ENCODE measurements around the gene RPUSD4.

Gene RPUSD4

DNA sequence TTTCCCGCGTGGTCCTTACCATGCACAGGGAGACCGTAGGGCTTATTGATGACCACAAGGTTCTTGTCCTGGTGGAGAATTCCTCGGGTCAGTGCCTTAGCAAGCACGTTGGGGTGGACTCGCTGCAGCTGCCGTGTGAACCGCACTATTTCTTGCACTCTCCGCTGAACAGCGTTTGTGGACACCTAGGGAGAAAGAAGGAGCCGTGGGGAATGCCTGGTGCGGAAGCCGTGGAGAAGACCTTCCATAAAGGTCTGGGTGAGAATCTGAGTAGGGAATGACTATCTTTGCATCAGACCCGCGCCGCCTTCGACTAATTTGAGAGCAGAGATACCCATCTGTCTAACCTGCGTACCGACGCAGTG, 597 bp downstream of the RPUSD4 start:
- no peak for TF ChIP-seq ZFX (IDR thresholded peaks at IDR 0.05)
- TF ChIP-seq, protein P1, sequence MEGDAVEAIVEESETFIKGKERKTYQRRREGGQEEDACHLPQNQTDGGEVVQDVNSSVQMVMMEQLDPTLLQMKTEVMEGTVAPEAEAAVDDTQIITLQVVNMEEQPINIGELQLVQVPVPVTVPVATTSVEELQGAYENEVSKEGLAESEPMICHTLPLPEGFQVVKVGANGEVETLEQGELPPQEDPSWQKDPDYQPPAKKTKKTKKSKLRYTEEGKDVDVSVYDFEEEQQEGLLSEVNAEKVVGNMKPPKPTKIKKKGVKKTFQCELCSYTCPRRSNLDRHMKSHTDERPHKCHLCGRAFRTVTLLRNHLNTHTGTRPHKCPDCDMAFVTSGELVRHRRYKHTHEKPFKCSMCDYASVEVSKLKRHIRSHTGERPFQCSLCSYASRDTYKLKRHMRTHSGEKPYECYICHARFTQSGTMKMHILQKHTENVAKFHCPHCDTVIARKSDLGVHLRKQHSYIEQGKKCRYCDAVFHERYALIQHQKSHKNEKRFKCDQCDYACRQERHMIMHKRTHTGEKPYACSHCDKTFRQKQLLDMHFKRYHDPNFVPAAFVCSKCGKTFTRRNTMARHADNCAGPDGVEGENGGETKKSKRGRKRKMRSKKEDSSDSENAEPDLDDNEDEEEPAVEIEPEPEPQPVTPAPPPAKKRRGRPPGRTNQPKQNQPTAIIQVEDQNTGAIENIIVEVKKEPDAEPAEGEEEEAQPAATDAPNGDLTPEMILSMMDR (conservative IDR thresholded peaks at IDR 0.05): no peak

DNA sequence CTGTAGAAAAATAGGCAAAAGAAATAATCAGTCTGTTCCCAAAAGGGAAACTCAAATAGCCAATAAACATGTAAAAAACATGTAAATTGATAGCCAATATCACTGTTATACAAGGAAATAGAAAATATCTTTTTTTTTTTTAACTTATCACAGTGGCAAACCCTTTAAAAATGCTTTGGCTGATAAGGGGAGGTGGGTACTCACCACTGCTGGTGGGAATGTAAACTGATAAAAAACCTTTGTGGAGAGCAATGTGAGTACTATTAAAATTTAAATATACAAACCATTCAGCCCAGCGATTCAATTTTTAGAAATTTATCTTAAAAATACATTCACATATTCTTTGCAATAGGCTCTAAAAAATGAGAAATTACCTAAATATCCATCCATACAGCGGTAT, 3.6 kb downstream of the RPUSD4 start:
- H3K27ac ChIP-seq: no peak overlapping the region
- TF ChIP-seq ZFX (IDR thresholded peaks at IDR 0.05): no peak
- TF ChIP-seq, protein P1 (conservative IDR thresholded peaks at IDR 0.05): no peak

More for the DNA sequence above, 597 bp downstream of the RPUSD4 start:
- H3K27ac ChIP-seq: peak overlapping the region; percentile 71

DNA sequence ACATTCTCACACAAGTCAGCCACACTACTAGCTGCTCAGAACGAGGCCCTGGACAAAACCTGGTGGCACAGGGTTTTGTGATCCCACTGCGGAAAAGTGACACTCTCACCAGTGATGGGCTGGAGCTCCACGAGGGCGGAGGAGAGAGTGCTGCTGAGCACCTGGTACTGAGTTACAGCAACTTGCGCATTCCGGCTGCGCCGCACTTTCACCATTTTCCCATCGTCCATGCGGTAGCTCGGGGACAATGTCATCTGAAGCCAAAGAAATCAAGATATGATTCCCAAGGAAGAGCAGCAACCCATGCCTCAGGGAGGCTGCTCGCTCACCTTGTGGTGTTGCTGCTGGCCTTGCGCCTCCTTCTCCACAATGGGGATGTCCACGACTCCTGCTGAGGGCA, 6.1 kb downstream of the RPUSD4 start:
- no peak overlapping the region for H3K27ac ChIP-seq
- no peak for TF ChIP-seq ZFX (IDR thresholded peaks at IDR 0.05)
- TF ChIP-seq, protein P1 (conservative IDR thresholded peaks at IDR 0.05): no peak

DNA sequence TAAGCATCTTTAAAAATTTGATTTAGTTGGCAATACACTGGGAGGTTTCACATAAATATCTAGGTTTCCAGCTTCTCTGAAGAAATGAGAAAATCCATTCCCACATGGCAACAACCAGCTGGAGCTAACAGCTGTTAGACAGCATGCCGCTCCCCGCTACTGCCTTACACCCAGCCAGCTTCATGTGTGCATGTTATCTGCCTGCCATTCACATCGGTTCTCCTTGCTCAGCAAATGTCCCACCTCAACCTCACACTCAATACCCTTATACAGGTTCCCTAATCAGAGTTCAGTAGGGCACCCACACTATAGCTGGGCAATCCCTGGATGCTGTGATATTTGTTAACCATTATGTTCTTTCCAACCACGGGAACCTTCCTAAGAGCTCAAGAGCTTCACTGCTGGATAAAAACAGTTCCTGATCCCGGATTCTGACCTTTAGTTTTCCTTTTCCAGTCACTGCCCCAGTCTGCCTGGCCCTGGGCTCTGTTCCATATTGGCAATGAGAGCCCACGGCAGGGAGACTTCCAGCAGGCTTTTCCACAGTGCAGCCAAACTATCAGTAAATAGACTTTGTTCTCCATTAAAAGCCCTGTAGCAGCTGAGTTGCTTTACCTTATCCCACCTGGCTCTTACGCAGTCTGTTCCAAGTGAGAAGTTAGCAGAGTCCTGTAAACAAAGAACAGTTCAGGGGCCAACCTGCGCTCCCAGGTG, 8.6 kb downstream of the RPUSD4 start:
- H3K27ac ChIP-seq: no peak overlapping the region
- TF ChIP-seq, protein P1 (conservative IDR thresholded peaks at IDR 0.05): no peak
- TF ChIP-seq ZFX (IDR thresholded peaks at IDR 0.05): no peak

DNA sequence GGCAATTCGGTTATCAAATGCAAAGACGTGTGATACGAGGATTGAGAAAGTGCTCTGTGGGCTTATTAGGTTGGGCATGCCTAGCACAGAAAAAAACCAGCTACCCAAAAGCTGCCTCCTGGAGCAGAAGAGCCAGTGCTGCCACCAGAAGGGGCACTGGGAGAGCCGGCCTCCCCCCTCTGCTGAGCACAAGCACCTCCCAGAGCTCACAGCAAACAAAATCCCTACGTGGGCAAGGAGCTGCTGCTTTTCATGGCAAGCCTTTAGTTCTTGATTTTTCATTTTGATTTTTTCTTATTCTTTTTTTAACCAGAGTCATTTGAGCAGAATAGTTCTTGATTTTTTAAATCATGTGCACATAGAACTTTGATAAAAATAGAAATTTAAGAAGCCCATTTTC, 12.8 kb downstream of the RPUSD4 start:
- H3K27ac ChIP-seq: no peak overlapping the region
- TF ChIP-seq, protein P1 (conservative IDR thresholded peaks at IDR 0.05): no peak
- no peak for TF ChIP-seq ZFX (IDR thresholded peaks at IDR 0.05)

DNA sequence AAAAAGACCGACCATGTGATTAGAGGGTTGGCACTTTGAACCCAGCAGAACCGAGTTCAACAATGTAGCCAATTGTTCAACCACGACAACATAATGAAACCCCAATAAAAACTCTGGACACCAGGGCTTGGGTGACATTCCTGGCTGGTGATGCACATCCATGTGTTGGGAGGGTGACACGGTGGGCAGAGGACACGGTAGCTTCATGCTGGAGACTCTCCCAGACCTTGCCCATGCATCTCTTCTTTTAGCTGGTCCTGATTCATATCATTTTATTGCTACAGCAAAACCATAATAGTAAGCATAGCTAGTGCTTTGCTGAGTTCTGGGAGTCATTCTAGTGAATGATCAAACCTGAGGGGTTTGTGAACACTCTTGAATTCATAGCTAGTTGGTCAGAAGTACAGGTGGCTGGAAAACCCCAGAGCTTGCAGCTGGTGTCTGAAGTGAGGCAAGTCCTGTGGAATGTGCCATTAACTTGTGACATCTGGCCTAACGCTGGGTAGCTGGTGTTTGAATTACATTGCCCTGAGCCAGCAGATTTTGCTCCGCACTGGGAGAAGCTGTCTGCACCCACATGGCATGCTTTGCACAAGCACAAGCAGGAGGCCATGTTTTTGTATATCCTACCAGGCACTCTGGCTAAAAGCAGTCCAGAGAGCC, 14.0 kb downstream of the RPUSD4 start:
- no peak for TF ChIP-seq ZFX (IDR thresholded peaks at IDR 0.05)
- TF ChIP-seq, protein P1 (conservative IDR thresholded peaks at IDR 0.05): no peak
- H3K27ac ChIP-seq: no peak overlapping the region

DNA sequence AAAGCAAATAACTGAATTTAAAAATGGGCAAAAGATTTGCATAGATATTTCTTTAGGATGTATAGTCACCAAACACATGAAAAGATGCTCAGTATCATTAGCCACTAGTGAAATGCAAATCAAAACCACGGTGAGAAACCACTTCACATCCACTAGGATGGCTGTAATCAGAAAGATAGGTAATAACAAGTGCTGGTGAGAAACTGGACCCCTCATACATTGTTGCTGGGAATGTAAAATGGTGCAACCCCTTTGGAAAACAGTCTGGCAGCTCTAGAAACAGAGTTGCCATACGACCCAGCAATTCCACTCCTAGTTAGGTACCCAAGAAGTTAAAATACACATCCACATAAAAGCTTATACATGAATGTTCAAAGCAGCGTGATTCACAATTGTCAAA, 16.3 kb downstream of the RPUSD4 start:
- TF ChIP-seq, protein P1 (conservative IDR thresholded peaks at IDR 0.05): no peak
- TF ChIP-seq ZFX (IDR thresholded peaks at IDR 0.05): no peak
- no peak overlapping the region for H3K27ac ChIP-seq

Measured in C4-2B (cell line).